HEK293T (cell line): ENCODE measurements around the gene MPRIP.

Experiments used
- BHLHE40 ChIP-seq: fragments of 450-650 bp; IDR thresholded peaks from 2 replicates; pipeline ENCODE4 v1.6.1; 2016; ENCODE audit warnings: mild to moderate bottlenecking, moderate library complexity, borderline replicate concordance
- ELF4 ChIP-seq: fragments of 450-650 bp; IDR thresholded peaks from 2 replicates; pipeline ENCODE4 v1.6.1; 2017; ENCODE audit warnings: antibody characterized with exemption
- FOXM1 ChIP-seq: fragments of 450-650 bp; IDR thresholded peaks from 2 replicates; pipeline ENCODE4 v1.6.1; 2017; ENCODE audit warnings: mild to moderate bottlenecking, borderline replicate concordance
- HDGF ChIP-seq: fragments of 450-650 bp; IDR thresholded peaks from 2 replicates; pipeline ENCODE4 v1.6.1; 2017; ENCODE audit warnings: antibody characterized with exemption, borderline replicate concordance
- L3MBTL2 ChIP-seq: fragments of 450-650 bp; conservative IDR thresholded peaks from 2 replicates; pipeline ENCODE4 v1.6.1; 2016; ENCODE audit warnings: mild to moderate bottlenecking
- SP1 ChIP-seq: fragments of 450-650 bp; IDR thresholded peaks from 2 replicates; pipeline ENCODE4 v1.6.1; 2017
- SUZ12 ChIP-seq: fragments of 450-650 bp; IDR thresholded peaks from 2 replicates; pipeline ENCODE4 v1.6.1; 2016; ENCODE audit warnings: mild to moderate bottlenecking
- TARDBP ChIP-seq: fragments of 450-650 bp; IDR thresholded peaks from 2 replicates; pipeline ENCODE4 v1.6.1; 2016
- ZNF384 ChIP-seq: fragments of 450-650 bp; IDR thresholded peaks from 2 replicates; pipeline ENCODE4 v1.6.1; 2016
- TF ChIP-seq, protein P1 (sequence below): fragments of 450-650 bp; IDR thresholded peaks from 2 replicates; pipeline ENCODE4 v1.6.1; 2016

DNA sequence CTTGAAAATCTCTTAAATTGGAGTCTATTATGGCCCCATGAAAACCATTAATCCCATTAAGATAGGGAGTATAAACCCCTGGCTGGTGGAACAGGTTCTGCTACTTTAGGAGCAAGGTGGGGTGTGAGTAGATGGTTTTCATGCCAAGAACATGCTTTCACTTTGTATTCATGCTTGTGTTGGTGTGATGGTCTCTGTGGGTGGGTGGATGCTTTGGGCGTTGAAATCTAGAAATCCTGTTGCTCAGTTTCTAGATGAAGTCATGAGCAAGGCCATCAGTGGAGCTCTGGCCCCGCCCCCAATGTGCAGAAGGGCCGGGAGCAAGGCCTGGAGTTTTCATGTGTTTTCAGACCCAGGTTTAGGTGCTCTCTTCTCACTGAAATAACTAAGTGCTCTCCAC lies 143.8 kb downstream of the MPRIP start:
- TF ChIP-seq, protein P1, sequence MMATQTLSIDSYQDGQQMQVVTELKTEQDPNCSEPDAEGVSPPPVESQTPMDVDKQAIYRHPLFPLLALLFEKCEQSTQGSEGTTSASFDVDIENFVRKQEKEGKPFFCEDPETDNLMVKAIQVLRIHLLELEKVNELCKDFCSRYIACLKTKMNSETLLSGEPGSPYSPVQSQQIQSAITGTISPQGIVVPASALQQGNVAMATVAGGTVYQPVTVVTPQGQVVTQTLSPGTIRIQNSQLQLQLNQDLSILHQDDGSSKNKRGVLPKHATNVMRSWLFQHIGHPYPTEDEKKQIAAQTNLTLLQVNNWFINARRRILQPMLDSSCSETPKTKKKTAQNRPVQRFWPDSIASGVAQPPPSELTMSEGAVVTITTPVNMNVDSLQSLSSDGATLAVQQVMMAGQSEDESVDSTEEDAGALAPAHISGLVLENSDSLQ, result no peak
- TF ChIP-seq ZNF384 (no peak), SUZ12 (no peak), TARDBP (no peak), HDGF (no peak), BHLHE40 (no peak), ELF4 (no peak), SP1 (no peak), FOXM1 (no peak), L3MBTL2 (no peak)
